Naive thymus-derived CD4-positive, alpha-beta T cell (primary cell): Measurements from ENCODE around the gene EFHC2. TPM values are rescaled to one million over a fixed set of nuclear protein-coding genes. Genes with fewer than 3 reads are reported as not detected.
"Not testable (repeated sequence)": the region's sequence is repeated elsewhere in the genome, so short reads cannot be mapped to it uniquely, and the experiment has no call there.

Source experiments
- ATAC-seq: fragments of 150-1000 bp; cut with Tn5 transposase; 2 replicates; pipeline ENCODE4 v1.10.0; 2021; ENCODE audit warnings: mild to moderate bottlenecking, moderate library complexity
- CTCF ChIA-PET: fragments of 350-600 bp; sonication (Branson Sonifier 250); formaldehyde crosslinking; loops from one replicate; lab custom pipeline; 2021; ENCODE audit warnings: antibody characterized with exemption; lab: Charles Lee
- POLR2A ChIA-PET: fragments of 350-600 bp; sonication (Branson Sonifier 250); formaldehyde crosslinking; loops from one replicate; lab custom pipeline; 2021; ENCODE audit warnings: antibody characterized with exemption, inconsistent platforms; lab: Charles Lee
- DNase-seq, 9 donors: peaks; one replicate each; pipeline versions ENCODE4 v3.0.0 to v3.0.0-alpha.2; 2020 to 2022; ENCODE audit warnings: mixed read lengths in 1 of 9
- H3K27ac ChIP-seq: one replicate; pipeline ENCODE4 v1.7.0; 2013; ENCODE audit warnings: mild to moderate bottlenecking, low read depth, low read length, moderate library complexity
- H3K27me3 ChIP-seq, 2 donors: one replicate each; pipeline ENCODE4 v1.7.0; 2013; ENCODE audit warnings: low read length in 2 of 2, mild to moderate bottlenecking in 2 of 2, moderate library complexity in 2 of 2; ENCODE audit not compliant: control insufficient read depth in 2 of 2, insufficient read depth in 2 of 2
- H3K36me3 ChIP-seq, 3 experiments: 1 replicate in 2 of 3; 2 replicates in 1 of 3; pipeline ENCODE4 v1.7.0; 2013; ENCODE audit warnings: low read length in 3 of 3, mild to moderate bottlenecking in 3 of 3, moderate library complexity in 1 of 3; ENCODE audit not compliant: insufficient read depth in 3 of 3, control insufficient read depth in 2 of 3
- H3K4me1 ChIP-seq, 2 donors: one replicate each; pipeline ENCODE4 v1.7.0; 2013; ENCODE audit warnings: low read length in 2 of 2, mild to moderate bottlenecking in 2 of 2, moderate library complexity in 1 of 2; ENCODE audit not compliant: control insufficient read depth in 2 of 2, insufficient read depth in 2 of 2
- H3K4me3 ChIP-seq: 2 replicates; pipeline ENCODE4 v1.7.0; 2013; ENCODE audit warnings: mild to moderate bottlenecking, low read length
- H3K9me3 ChIP-seq, 3 experiments: 1 replicate in 2 of 3; 2 replicates in 1 of 3; pipeline ENCODE4 v1.7.0; 2013; ENCODE audit warnings: low read length in 3 of 3; ENCODE audit not compliant: control insufficient read depth in 2 of 3
- H3K27ac Mint-ChIP-seq, 9 donors: one replicate each; pipeline ENCODE4 v1.8.0; 2020 to 2022; ENCODE audit warnings: mixed read lengths in 9 of 9, mild to moderate bottlenecking in 8 of 9, moderate library complexity in 5 of 9, inconsistent platforms in 2 of 9
- H3K27me3 Mint-ChIP-seq, 5 donors: one replicate each; pipeline ENCODE4 v1.8.0; 2021 to 2022; ENCODE audit warnings: mixed read lengths in 5 of 5, mild to moderate bottlenecking in 1 of 5
- H3K36me3 Mint-ChIP-seq, 5 donors: one replicate each; pipeline ENCODE4 v1.8.0; 2020 to 2022; ENCODE audit warnings: mixed read lengths in 5 of 5, mild to moderate bottlenecking in 3 of 5, inconsistent platforms in 1 of 5
- H3K4me1 Mint-ChIP-seq, 7 donors: one replicate each; pipeline ENCODE4 v1.8.0; 2020 to 2022; ENCODE audit warnings: mixed read lengths in 7 of 7, mild to moderate bottlenecking in 3 of 7, inconsistent platforms in 1 of 7
- H3K4me3 Mint-ChIP-seq, 10 donors: one replicate each; pipeline ENCODE4 v1.8.0; 2020 to 2022; ENCODE audit warnings: mild to moderate bottlenecking in 10 of 10, mixed read lengths in 10 of 10, moderate library complexity in 6 of 10, inconsistent platforms in 2 of 10
- H3K9me3 Mint-ChIP-seq, 11 donors: one replicate each; pipeline ENCODE4 v1.8.0; 2020 to 2022; ENCODE audit warnings: mixed read lengths in 11 of 11, mild to moderate bottlenecking in 4 of 11, inconsistent platforms in 1 of 11, moderate library complexity in 1 of 11
- intact Hi-C, 2 donors: fragments of 100-400 bp; cut with micrococcal nuclease; formaldehyde crosslinking; loops; one replicate each; pipeline ENCODE4 v1.15.1; 2023
- polyA plus RNA-seq, 2 donors: library from polyadenylated mRNA; unstranded; fragments of 300-500 nt; fragmentation: Illumina TruSeq; gene quantifications; one replicate each; pipeline ENCODE4 v1.2.3, GENCODE V29; 2021
- total RNA-seq, 6 experiments: library from RNA in 5 of 6; stranded (reverse) in 5 of 6; gene quantifications; 1 replicate in 5 of 6; 2 replicates in 1 of 6; pipeline ENCODE4 v1.2.3 and lab custom pipeline; 2021 to 2026

The EFHC2 gene
- total and polyA plus RNA-seq, 7 experiments from 2014 or later, result 0.31 to 3.3 (median 2.1) TPM

GRCh38 chrX:44264936-44265335, 78.5 kb downstream of the EFHC2 start:
- ATAC-seq (peak; percentile 32), DNase-seq (peak in 5 of 9 donors; percentile 30 to 63 (median 38))
- Mint-ChIP-seq H3K27me3 (no peaks in the 10 kb centered on the region), H3K4me1 (peaks cover 23 to 81% (median 55%) of the 10 kb centered on the region in 7 donors), H3K4me3 (peak overlapping the region in 9 of 10 donors; percentile 12 to 82 (median 67)), H3K9me3 (peaks cover 0 to 5% (median 0%) of the 10 kb centered on the region in 11 donors), H3K36me3 (peaks cover 0 to 8% (median 1%) of the 10 kb centered on the region in 5 donors), H3K27ac (peak overlapping the region in 6 of 9 donors; percentile 46 to 87 (median 77))
- H3K36me3 ChIP-seq, result no peaks in the 10 kb centered on the region
- peak overlapping the region; percentile 46 for H3K27ac ChIP-seq
- intact Hi-C loops, result loop anchor here in 1 of 2 donors (1.0 kb wide), 1 partner anchor 12 kb away; no protein-coding TSS in a partner anchor
- peaks cover 15 to 29% of the 10 kb centered on the region in 2 donors for H3K4me1 ChIP-seq
- POLR2A ChIA-PET, result interaction anchor here (1.3 kb wide), 1 partner anchor 12 kb away, joined by 6 read pairs; no protein-coding TSS in a partner anchor
- H3K9me3 ChIP-seq, result no peaks in the 10 kb centered on the region
- CTCF ChIA-PET, result interaction anchor here (0.6 to 1.9 kb wide), 3 partner anchors 11 to 21 kb away, joined by 3 to 7 read pairs (median 6); no protein-coding TSS in a partner anchor
- H3K27me3 ChIP-seq, result no peaks in the 10 kb centered on the region
- H3K4me3 ChIP-seq, result no peak overlapping the region

- Mint-ChIP-seq H3K27ac (no peak overlapping the region), H3K9me3 (peaks cover 0 to 20% (median 11%) of the 10 kb centered on the region in 11 donors), H3K4me3 (no peak overlapping the region), H3K4me1 (peaks cover 24 to 76% (median 45%) of the 10 kb centered on the region in 7 donors), H3K27me3 (no peaks in the 10 kb centered on the region), H3K36me3 (peaks cover 0 to 20% (median 11%) of the 10 kb centered on the region in 5 donors)
- ChIA-PET CTCF (no interaction called here), POLR2A (no interaction called here)
- peaks cover 15 to 33% of the 10 kb centered on the region in 2 donors for H3K4me1 ChIP-seq
- no peak overlapping the region for H3K4me3 ChIP-seq
- no peaks in the 10 kb centered on the region for H3K36me3 ChIP-seq
- H3K9me3 ChIP-seq, result no peaks in the 10 kb centered on the region
- ATAC-seq, result no peak
- intact Hi-C loops, result no loop called here
- no peaks in the 10 kb centered on the region for H3K27me3 ChIP-seq
- DNase-seq, result no peak
- no peak overlapping the region for H3K27ac ChIP-seq
These were observed 82.2 kb downstream of the EFHC2 start for GRCh38 chrX:44261286-44261685.

GRCh38 chrX:44260609-44261008, 82.9 kb downstream of the EFHC2 start:
- Histone ChIP-seq H3K36me3 (no peaks in the 10 kb centered on the region), H3K4me1 (peaks cover 10 to 33% of the 10 kb centered on the region in 2 donors), H3K27me3 (no peaks in the 10 kb centered on the region), H3K9me3 (no peaks in the 10 kb centered on the region), H3K4me3 (no peak overlapping the region), H3K27ac (no peak overlapping the region)
- POLR2A ChIA-PET, result no interaction called here
- peaks cover 0 to 26% (median 18%) of the 10 kb centered on the region in 5 donors for H3K36me3 Mint-ChIP-seq
- no peak overlapping the region for H3K4me3 Mint-ChIP-seq
- ATAC-seq (no peak), DNase-seq (no peak)
- H3K27ac Mint-ChIP-seq, result no peak overlapping the region
- intact Hi-C loops, result no loop called here
- no peaks in the 10 kb centered on the region for H3K27me3 Mint-ChIP-seq
- CTCF ChIA-PET, result no interaction called here
- peaks cover 1 to 27% (median 13%) of the 10 kb centered on the region in 11 donors for H3K9me3 Mint-ChIP-seq
- H3K4me1 Mint-ChIP-seq, result peaks cover 23 to 76% (median 39%) of the 10 kb centered on the region in 7 donors

DNA sequence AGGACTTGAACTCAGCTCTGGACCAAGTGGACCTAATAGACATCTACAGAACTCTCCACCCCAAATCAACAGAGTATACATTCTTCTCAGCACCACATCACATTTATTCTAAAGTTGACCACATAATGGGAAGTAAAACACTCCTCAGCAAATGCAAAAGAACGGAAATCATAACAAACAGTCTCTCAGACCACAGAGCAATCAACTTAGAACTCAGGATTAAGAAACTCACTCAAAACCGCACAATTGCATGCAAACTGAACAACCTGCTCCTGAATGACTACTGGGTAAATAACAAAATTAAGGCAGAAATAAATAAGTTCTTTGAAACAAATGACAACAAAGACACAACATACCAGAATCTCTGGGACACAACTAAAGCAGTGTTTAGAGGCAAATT, 87.7 kb downstream of the EFHC2 start:
- intact Hi-C loops, result loop anchor here in 1 of 2 donors (10.0 kb wide), 1 partner anchor 601 kb away; the partner anchor contains the start of gene MAOA
- H3K27me3 ChIP-seq, H3K27ac ChIP-seq, H3K4me3 ChIP-seq, H3K27me3 Mint-ChIP-seq, H3K9me3 ChIP-seq, ATAC-seq, CTCF ChIA-PET, H3K36me3 ChIP-seq, DNase-seq, POLR2A ChIA-PET: not testable (repeated sequence)
- H3K4me1 ChIP-seq, result peaks cover 12 to 18% of the 10 kb centered on the region in 2 donors
- Mint-ChIP-seq H3K36me3 (peaks cover 5 to 44% (median 41%) of the 10 kb centered on the region in 5 donors), H3K27ac (peak overlapping the region in 6 of 9 donors; percentile 32 to 91 (median 60)), H3K4me3 (peak overlapping the region in 2 of 10 donors; percentile 24 to 79), H3K4me1 (peaks cover 19 to 75% (median 38%) of the 10 kb centered on the region in 7 donors), H3K9me3 (peaks cover 6 to 65% (median 33%) of the 10 kb centered on the region in 11 donors)

DNA sequence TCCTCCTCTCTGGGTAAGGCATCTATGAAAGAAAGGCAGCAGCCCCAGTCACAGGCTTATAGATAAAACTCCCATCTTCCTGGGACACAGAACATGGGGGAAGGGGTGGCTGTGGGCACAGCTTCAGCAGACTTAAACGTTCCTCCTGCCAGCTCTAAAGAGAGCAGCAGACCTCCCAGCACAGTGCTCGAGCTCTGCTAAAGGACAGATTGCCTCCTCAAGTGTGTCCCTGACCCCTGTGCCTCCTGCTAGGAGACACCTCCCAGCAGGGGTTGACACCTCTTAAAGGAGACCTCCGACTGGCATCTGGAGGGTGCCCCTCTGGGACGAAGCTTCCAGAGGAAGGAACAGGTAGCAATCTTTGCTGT, 89.9 kb downstream of the EFHC2 start:
- Mint-ChIP-seq H3K27ac (peak overlapping the region; percentile 80 to 97 (median 91)), H3K4me3 (peak overlapping the region; percentile 59 to 84 (median 72)), H3K27me3 (no peaks in the 10 kb centered on the region), H3K9me3 (peaks cover 6 to 74% (median 33%) of the 10 kb centered on the region in 11 donors), H3K4me1 (peaks cover 15 to 64% (median 33%) of the 10 kb centered on the region in 7 donors), H3K36me3 (peaks cover 11 to 43% (median 40%) of the 10 kb centered on the region in 5 donors)
- POLR2A ChIA-PET, result interaction anchor here (0.6 to 1.6 kb wide), 7 partner anchors 9 to 288 kb away, joined by 4 to 6 read pairs (median 4); partner anchors contain the start of gene FUNDC1
- peak overlapping the region; percentile 56 for H3K27ac ChIP-seq
- CTCF ChIA-PET, result interaction anchor here (0.7 to 2.2 kb wide), 3 partner anchors 10 to 291 kb away, joined by 3 to 17 read pairs (median 7); no protein-coding TSS in a partner anchor
- DNase-seq (no peak), ATAC-seq (no peak)
- no peaks in the 10 kb centered on the region for H3K9me3 ChIP-seq
- H3K4me3 ChIP-seq, result peak overlapping the region; percentile 14
- intact Hi-C loops, result loop anchor here (1.0 to 10.0 kb wide), 7 partner anchors 8 to 619 kb away; partner anchors contain the start of genes EFHC2 (in 1 of the 2), KDM6A (in 1 of the 2) and MAOA (in 1 of the 2)
- H3K27me3 ChIP-seq, result no peaks in the 10 kb centered on the region
- H3K36me3 ChIP-seq, result no peaks in the 10 kb centered on the region
- H3K4me1 ChIP-seq, result peaks cover 7 to 12% of the 10 kb centered on the region in 2 donors

DNA sequence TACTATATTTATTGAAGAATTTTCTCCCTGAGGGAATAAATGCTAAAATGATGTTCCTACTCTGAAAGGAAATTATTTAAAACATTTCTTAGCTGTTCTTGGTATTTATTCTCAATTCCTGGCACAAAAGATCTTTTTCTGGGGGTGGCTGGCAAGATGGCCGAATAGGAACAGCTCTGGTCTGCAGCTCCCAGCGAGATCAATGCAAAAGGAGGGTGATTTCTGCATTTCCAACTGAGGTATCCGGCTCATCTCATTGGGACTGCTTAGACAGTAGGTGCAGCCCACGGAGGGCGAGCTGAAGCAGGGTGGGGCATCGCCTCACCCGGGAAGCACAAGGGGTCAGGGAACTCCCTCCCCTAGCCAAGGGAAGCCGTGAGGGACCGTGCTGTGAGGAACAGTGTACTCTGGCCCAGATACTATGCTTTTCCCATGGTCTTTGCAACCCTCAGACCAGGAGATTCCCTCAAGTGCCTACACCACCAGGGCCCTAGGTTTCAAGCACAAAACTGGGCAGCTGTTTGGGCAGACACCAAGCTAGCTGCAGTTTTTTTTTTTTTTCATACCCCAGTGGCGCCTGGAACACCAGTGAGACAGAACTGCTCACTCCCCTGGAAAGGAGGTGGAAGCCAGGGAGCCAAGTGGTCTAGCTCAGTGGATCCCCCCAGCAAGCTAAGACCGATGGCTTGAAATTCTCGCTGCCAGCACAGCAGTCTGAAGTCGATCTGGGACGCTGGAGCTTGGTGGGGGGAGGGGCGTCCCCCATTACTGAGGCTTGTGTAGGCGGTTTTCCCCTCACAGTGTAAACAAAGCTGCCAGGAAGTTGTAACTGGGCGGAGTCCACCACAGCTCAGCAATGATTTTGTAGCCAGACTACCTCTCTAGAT, 90.5 kb downstream of the EFHC2 start:
- ATAC-seq (peak; percentile 93), DNase-seq (peak; percentile 21 to 88 (median 73))
- Mint-ChIP-seq H3K4me3 (peak overlapping the region; percentile 59 to 84 (median 72)), H3K27ac (peak overlapping the region; percentile 80 to 97 (median 91)), H3K9me3 (peaks cover 6 to 70% (median 33%) of the 10 kb centered on the region in 11 donors), H3K4me1 (peaks cover 15 to 64% (median 33%) of the 10 kb centered on the region in 7 donors), H3K36me3 (peaks cover 11 to 42% (median 38%) of the 10 kb centered on the region in 5 donors)
- not testable (repeated sequence) for H3K27me3 Mint-ChIP-seq, H3K36me3 ChIP-seq, H3K9me3 ChIP-seq, H3K27me3 ChIP-seq
- intact Hi-C loops, result loop anchor here (1.0 to 10.0 kb wide), 7 partner anchors 8 to 620 kb away; partner anchors contain the start of genes EFHC2 (in 1 of the 2), KDM6A (in 1 of the 2) and MAOA (in 1 of the 2)
- ChIA-PET CTCF (interaction anchor here (0.7 to 2.2 kb wide), 4 partner anchors 9 to 291 kb away, joined by 3 to 17 read pairs (median 6); no protein-coding TSS in a partner anchor), POLR2A (interaction anchor here (0.6 to 1.6 kb wide), 6 partner anchors 10 to 289 kb away, joined by 4 to 6 read pairs (median 4); partner anchors contain the start of gene FUNDC1)
- Histone ChIP-seq H3K27ac (peak overlapping the region; percentile 56), H3K4me3 (peak overlapping the region; percentile 14), H3K4me1 (peaks cover 7 to 12% of the 10 kb centered on the region in 2 donors)
